Iris pigment epithelial cell (primary cell): ENCODE measurements around the gene GRM7.

Source experiments
- DNase-seq: peaks from one replicate; pipeline ENCODE4 v3.0.0-alpha.2; 2011; ENCODE audit warnings: low read depth

Gene GRM7

GRCh38 chr3:7657214-7658112, 796.5 kb downstream of the GRM7 start:
- DNase-seq = no peak

DNA sequence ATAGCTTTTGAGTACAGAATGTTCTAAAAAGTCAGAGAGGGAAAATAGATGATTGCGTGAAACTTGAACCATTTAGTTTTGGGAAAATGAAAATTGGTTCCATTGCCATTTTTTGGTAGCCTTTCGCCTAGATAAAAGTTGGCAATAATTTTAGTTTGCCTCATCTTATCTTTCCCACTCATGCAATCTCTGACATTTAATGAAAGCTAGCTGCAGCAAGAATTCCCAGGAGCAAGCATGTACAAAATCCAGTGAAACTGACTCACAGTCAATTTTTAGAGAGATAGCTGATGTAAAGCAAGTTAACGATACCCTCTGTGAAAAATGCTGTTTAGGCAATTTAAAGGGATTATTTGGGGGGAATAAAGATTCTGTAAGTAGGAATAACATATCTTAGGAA, 797.4 kb downstream of the GRM7 start:
- DNase-seq = no peak

DNA sequence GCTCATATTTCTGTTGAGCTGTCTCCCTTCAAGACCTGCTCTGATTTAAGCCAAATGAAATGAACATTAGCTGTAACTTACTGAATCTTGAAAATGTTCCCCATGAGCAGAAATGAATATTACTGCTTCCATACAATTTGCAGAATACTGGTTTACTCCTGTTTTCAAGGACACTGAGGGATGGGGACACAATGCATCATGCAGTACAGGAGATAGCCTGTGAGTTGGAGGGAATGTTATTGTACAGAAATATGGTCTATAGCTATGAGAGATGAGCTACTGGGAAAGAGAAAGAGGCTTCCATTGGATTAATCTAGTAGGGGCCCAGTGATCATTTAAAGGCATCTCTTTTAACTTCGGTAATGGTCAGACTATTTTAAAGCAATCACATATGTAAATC, 798.2 kb downstream of the GRM7 start:
- DNase-seq = no peak

DNA sequence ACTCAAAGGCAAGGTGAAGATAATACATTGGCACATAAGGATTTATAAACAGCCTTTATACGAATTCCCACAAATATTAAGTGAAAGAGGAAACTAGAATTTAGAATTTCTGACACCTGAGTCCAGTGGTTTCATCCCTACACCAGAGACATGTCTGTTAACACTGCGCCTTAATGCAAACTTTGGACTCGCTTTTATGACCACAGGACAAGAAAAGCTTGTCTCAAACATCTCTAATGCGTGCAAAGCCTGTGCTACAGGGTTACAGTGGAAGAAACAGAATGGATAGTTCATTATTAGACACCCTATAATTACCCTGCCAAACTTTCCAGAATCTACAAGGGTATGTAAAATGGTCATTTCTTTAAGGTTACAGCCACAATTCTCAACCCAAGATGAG, 802.9 kb downstream of the GRM7 start:
- DNase-seq = no peak

DNA sequence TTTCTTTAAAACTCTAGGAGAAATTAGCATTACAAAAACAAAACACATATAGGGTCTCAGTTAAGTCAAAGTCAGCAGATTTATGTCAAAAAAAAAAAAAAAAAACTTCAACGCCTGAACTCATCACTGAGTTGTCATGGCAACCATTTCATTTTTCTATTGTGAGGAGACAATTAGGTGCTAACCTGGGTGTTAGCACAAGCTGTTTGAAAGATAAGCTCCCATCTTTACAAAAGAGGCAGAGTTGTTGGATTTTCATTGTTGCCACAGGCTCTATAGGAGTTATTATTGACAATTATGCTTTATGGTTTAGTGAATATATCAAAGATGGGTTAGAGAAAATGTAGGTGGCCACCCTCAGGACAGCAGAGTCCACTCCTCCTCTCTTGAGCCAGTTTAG, 806.9 kb downstream of the GRM7 start:
- no peak for DNase-seq

GRCh38 chr3:7669641-7670040, 808.7 kb downstream of the GRM7 start:
- no peak for DNase-seq

DNA sequence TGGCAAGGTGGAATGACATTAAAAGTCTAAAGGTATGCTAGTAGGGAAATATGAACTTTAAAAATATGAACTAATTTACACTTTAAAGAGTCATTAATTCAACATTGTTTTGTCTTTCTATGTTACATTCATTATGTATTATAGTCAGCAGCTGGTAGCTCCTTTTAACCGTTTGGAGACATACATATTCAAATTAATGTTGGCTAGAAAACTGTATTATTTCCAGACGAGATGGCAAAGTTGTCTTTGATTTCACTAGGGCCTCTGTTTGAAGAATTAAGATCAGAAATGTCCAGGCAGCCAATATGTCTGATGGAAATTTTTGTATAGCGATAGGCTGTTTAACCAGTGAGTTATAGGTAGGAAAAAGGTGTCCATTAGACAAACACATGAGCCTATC, 817.6 kb downstream of the GRM7 start:
- no peak for DNase-seq

DNA sequence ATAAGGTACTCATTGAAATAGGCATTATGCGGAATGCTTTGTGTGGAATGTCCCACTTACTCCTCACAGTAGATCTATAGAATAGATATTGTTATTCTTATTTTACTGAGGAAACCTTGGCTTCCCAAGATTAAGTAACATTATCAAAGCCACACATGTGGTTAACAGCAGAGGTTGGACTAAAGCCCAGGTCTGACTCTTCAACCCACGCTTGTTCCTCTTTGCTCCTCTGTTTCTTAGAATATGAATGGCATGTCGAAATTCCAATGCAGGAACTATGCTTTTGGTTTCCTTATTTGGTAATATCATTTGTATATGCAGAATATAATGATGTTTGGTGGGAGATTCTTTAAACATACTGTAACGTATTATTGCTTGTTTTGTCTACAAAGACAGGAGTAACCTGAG, 821.9 kb downstream of the GRM7 start:
- peak; percentile 81 for DNase-seq

GRCh38 chr3:7683426-7683825, 822.5 kb downstream of the GRM7 start:
- no peak for DNase-seq

DNA sequence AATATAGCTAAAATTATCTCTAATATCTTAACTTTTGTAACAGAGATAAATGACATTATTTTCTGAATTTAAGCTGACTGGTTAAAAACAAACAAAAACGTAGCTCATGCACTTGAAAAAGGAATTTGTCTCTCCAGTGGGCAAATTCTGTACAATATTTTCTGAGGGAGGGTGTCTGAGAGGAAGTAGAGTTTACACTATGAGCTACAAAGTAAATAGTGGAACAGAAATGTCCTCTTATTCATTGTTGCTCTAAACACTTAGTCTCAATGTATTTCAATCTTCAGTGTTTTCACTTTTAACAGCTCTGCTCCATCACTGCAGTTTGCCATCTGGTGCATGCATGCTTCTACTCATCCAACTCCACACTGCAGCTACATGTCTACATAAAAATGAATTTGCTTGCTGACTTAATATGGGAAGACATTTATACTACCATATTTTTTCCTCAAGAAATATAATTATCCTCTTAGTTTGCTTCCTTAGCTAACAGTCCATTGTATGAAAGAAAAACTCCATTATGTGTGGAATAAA, 823.3 kb downstream of the GRM7 start:
- no peak for DNase-seq

- DNase-seq = no peak
Observed at GRCh38 chr3:7687428-7688147, 826.7 kb downstream of the GRM7 start.

DNA sequence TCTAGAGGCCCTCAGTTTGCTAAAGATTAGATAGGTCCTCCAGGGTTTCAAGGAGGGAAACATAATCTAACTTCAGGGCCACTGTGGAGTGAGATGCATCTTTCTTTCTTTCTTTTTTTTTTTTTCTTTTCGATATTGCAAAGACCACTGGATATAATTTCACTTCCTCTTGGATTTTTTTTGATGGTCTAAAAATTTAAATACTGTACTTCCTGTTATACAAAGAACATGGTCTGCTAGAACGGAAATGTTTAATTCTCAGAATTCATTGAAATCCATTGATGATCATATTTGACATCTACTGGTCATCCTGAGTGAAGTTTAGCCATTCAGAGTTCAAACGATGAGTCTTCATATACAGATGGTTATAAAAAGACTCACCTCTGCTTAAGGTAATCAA, 832.0 kb downstream of the GRM7 start:
- DNase-seq = no peak

DNA sequence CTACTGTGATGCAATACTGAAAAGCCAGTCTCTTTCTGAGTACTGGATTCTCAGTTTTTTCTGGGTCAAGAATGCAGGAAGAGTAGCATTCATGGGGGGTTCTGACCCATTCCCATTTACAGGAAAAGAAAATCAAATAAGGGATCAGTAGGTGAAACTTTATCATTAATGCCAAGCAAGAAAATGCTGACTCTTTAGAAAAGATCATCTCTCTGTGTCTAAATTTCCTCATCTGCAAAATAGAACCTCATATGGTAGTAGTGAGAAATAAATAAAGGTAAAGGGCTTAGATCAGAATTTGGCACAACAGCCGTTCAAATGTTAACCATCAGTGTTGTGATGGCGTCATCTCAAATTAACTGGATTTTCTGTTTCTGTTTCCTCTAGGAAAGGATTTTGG, 833.1 kb downstream of the GRM7 start:
- DNase-seq = no peak

DNA sequence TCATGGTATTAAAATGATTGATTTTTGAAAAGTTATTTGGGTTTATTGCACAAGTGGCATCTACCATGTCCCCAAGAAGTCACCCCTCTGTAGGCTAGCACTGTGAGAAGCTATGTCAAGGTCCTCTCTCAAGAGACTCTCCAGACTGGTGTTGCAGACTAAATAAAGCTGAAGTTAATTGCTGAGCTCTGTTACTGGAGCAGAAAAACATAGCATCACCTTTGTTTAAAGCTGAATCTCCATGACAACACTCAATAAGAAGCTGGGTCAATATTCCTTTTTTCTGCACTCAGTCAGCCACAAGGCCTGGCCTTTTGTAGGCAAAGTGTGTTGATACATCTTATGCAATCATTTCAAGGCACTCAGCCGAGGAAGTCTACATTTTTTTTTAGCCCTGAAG, 834.1 kb downstream of the GRM7 start:
- DNase-seq = no peak

- DNase-seq = no peak
Observed at GRCh38 chr3:7696320-7696719, 835.4 kb downstream of the GRM7 start.

- DNase-seq = no peak
Observed at GRCh38 chr3:7697548-7697947, 836.6 kb downstream of the GRM7 start.

DNA sequence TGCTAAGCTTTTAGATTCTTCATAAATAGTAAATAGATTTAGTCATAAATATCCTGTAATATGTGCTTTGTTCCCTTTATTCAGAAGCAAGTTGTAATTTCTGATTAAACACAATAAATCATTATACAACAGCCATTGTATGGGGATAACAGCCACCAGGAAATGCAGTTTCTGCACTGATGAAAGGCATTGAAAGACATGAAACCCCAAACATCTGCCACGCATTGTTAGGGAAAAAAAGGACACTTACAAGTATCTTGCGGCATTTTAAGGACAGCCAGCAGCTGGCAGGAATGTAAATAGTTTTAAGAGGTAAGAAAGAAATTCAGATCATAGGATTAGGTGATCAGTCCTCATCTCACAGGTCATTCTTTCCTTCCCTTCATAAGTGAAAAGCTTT, 839.6 kb downstream of the GRM7 start:
- no peak for DNase-seq

- DNase-seq = no peak
Observed at GRCh38 chr3:7700977-7701376, 840.1 kb downstream of the GRM7 start.

GRCh38 chr3:7707187-7707586, 846.3 kb downstream of the GRM7 start:
- DNase-seq = no peak

DNA sequence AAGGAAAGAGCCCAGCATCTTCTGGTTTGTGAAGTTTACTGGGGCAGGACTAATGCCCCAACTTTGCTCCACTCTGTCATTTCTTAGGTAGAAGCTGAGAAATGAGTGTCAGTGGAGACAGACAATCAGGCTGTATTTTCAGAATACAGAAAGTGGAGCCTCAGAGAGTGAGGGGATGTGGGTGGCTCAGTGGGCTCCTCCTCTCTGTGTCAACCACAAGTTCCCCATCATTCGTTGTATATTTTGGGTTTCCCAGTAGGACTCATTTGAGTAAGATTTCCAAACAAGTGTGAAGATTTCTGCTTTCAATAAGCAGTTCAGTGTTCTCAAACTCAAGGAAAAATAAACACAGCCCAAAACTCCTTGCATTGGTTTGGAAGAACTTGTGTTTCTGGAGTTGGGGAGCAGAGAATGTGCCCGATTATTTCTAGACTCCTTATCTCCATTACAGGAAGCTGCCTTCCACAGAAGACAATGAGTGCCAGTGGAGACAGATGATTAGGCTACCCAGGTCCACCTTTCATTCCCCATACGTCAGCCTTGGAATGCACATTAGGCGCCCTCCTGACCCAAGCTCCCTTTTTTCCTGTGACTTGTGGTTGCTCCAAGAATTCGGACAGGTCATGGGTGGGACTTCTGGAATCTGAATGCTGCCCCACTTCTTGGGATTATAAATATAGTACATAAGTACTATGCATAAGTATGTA, 848.6 kb downstream of the GRM7 start:
- DNase-seq = no peak

- no peak for DNase-seq
Observed at GRCh38 chr3:7710284-7710683, 849.4 kb downstream of the GRM7 start.

GRCh38 chr3:7713724-7714123, 852.8 kb downstream of the GRM7 start:
- no peak for DNase-seq
